ENCODE measurements around the gene BLID.

DNA sequence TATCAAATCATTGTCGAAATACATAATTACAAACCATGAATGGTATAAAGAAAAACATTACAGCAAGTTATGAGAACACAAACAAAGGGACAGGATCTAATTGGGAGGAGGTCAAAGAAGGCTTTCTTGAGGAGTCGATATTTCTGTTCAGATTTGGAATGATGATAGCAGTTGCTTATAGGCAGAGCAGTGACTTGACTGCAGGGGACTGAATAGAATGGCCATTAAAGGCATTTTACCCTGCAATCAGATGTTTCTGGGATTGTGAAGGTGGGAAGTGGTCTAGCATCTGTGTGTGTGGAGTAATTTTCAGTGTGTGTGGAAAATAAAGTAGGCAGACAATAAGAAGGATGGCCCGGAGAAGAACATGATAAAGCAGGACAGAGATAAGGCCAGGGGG, 41.0 kb downstream of the BLID start:
- TF ChIP-seq, protein P1, sequence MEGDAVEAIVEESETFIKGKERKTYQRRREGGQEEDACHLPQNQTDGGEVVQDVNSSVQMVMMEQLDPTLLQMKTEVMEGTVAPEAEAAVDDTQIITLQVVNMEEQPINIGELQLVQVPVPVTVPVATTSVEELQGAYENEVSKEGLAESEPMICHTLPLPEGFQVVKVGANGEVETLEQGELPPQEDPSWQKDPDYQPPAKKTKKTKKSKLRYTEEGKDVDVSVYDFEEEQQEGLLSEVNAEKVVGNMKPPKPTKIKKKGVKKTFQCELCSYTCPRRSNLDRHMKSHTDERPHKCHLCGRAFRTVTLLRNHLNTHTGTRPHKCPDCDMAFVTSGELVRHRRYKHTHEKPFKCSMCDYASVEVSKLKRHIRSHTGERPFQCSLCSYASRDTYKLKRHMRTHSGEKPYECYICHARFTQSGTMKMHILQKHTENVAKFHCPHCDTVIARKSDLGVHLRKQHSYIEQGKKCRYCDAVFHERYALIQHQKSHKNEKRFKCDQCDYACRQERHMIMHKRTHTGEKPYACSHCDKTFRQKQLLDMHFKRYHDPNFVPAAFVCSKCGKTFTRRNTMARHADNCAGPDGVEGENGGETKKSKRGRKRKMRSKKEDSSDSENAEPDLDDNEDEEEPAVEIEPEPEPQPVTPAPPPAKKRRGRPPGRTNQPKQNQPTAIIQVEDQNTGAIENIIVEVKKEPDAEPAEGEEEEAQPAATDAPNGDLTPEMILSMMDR (IDR thresholded peaks at IDR 0.05), result no peak
- no peak for TF ChIP-seq POLR2A (IDR thresholded peaks at IDR 0.05)
